CD14-positive monocyte (primary cell): ENCODE measurements around the gene DMXL2. TPM values are rescaled to one million over a fixed set of nuclear protein-coding genes. Genes with fewer than 3 reads are reported as not detected.
A peak's percentile ranks its signal among the peaks of the same experiment; 100 is the strongest.

ENCODE experiments used
- DNase-seq, 3 donors: peaks; one replicate each; pipeline ENCODE4 v3.0.0-alpha.2; 2011 to 2022
- H2AFZ ChIP-seq: 2 replicates; pipeline ENCODE4 v1.6.0; 2012; ENCODE audit warnings: mild to moderate bottlenecking, low read depth, low read length, inconsistent platforms; ENCODE audit not compliant: insufficient read depth, poor library complexity, severe bottlenecking
- H3K27ac ChIP-seq, 2 donors: 1 replicate in 1 of 2; 2 replicates in 1 of 2; pipeline ENCODE4 v1.5.1; 2012 to 2013; ENCODE audit warnings: low read length in 2 of 2, control low read depth in 1 of 2, inconsistent platforms in 1 of 2, low read depth in 1 of 2, mild to moderate bottlenecking in 1 of 2
- H3K27me3 ChIP-seq, 2 donors: one replicate each; pipeline versions ENCODE4 v1.6.0 to v1.6.1; 2011 to 2013; ENCODE audit warnings: low read length in 2 of 2; ENCODE audit not compliant: control insufficient read depth in 2 of 2, insufficient read depth in 2 of 2
- H3K36me3 ChIP-seq, 2 donors: replicated peaks in 1 of 2; 1 replicate in 1 of 2; 2 replicates in 1 of 2; pipeline versions ENCODE4 v1.5.1 to v1.6.1; 2012 to 2013; ENCODE audit warnings: low read length in 2 of 2, control low read depth in 1 of 2, inconsistent platforms in 1 of 2, mild to moderate bottlenecking in 1 of 2; ENCODE audit not compliant: insufficient read depth in 2 of 2, control insufficient read depth in 1 of 2
- H3K4me1 ChIP-seq, 2 donors: 1 replicate in 1 of 2; 2 replicates in 1 of 2; pipeline versions ENCODE4 v1.5.1 to v1.6.1; 2012 to 2013; ENCODE audit warnings: low read length in 2 of 2, control low read depth in 1 of 2, inconsistent platforms in 1 of 2, mild to moderate bottlenecking in 1 of 2, moderate library complexity in 1 of 2; ENCODE audit not compliant: insufficient read depth in 2 of 2, control insufficient read depth in 1 of 2
- H3K4me2 ChIP-seq: replicated peaks from 2 replicates; pipeline ENCODE3; 2012; ENCODE audit warnings: low read length, moderate library complexity, mild to moderate bottlenecking; ENCODE audit not compliant: poor library complexity, severe bottlenecking; ENCODE audit errors: extremely low read depth
- H3K4me3 ChIP-seq, 3 experiments: fragments of 200-600 bp in 1 of 3; sonication (generic) in 1 of 3; replicated peaks in 1 of 3; 1 replicate in 2 of 3; 2 replicates in 1 of 3; pipeline ENCODE4 v1.5.1; 2011 to 2013; ENCODE audit warnings: low read length in 3 of 3, mild to moderate bottlenecking in 3 of 3, control low read depth in 2 of 3, low read depth in 2 of 3, inconsistent platforms in 1 of 3, moderate library complexity in 1 of 3
- H3K79me2 ChIP-seq: 2 replicates; pipeline ENCODE4 v1.6.0; 2012; ENCODE audit warnings: mild to moderate bottlenecking, control low read depth, inconsistent platforms, low read length, moderate library complexity; ENCODE audit not compliant: insufficient read depth
- H3K9ac ChIP-seq: 2 replicates; pipeline ENCODE4 v1.6.0; 2017; ENCODE audit warnings: low read length, mild to moderate bottlenecking; ENCODE audit not compliant: insufficient read depth, poor library complexity, severe bottlenecking
- H3K9me3 ChIP-seq, 2 donors: replicated peaks in 1 of 2; 1 replicate in 1 of 2; 2 replicates in 1 of 2; pipeline versions ENCODE4 v1.5.1 to v1.6.1; 2012 to 2013; ENCODE audit warnings: low read length in 2 of 2, control low read depth in 1 of 2; ENCODE audit not compliant: control insufficient read depth in 1 of 2, insufficient read depth in 1 of 2
- H4K20me1 ChIP-seq: 2 replicates; pipeline ENCODE4 v1.6.0; 2012; ENCODE audit warnings: mild to moderate bottlenecking, low read length, control low read depth, moderate library complexity; ENCODE audit not compliant: insufficient read depth
- H3K27ac Mint-ChIP-seq, 7 donors: one replicate each; pipeline ENCODE4 v1.8.0; 2020; ENCODE audit warnings: mild to moderate bottlenecking in 7 of 7, mixed read lengths in 7 of 7, moderate library complexity in 6 of 7, inconsistent platforms in 2 of 7
- H3K27me3 Mint-ChIP-seq, 3 donors: one replicate each; pipeline ENCODE4 v1.8.0; 2021 to 2022; ENCODE audit warnings: low read depth in 3 of 3, mild to moderate bottlenecking in 3 of 3, mixed read lengths in 3 of 3, moderate library complexity in 3 of 3, inconsistent platforms in 1 of 3
- H3K36me3 Mint-ChIP-seq, 2 donors: one replicate each; pipeline ENCODE4 v1.8.0; 2020; ENCODE audit warnings: mixed read lengths in 2 of 2, inconsistent platforms in 1 of 2, mild to moderate bottlenecking in 1 of 2
- H3K4me1 Mint-ChIP-seq: one replicate; pipeline ENCODE4 v1.8.0; 2020; ENCODE audit warnings: mild to moderate bottlenecking, mixed read lengths
- H3K4me3 Mint-ChIP-seq, 2 donors: one replicate each; pipeline ENCODE4 v1.8.0; 2020; ENCODE audit warnings: mild to moderate bottlenecking in 2 of 2, mixed read lengths in 2 of 2, moderate library complexity in 1 of 2
- H3K9me3 Mint-ChIP-seq, 7 donors: one replicate each; pipeline ENCODE4 v1.8.0; 2020 to 2022; ENCODE audit warnings: mixed read lengths in 7 of 7, mild to moderate bottlenecking in 6 of 7, moderate library complexity in 6 of 7, inconsistent platforms in 2 of 7
- WGBS: methylation state at CpG from one replicate; pipeline ENCODE4 v1.1.5; 2013; ENCODE audit warnings: missing lambda C conversion rate; ENCODE audit not compliant: insufficient coverage; 5-methylcytosine and 5-hydroxymethylcytosine counted together
- intact Hi-C, 2 donors: fragments of 100-400 bp; cut with micrococcal nuclease; formaldehyde crosslinking; loops; one replicate each; pipeline versions ENCODE4 v1.15.0 to v1.15.1; 2023
- polyA plus RNA-seq, 3 donors: library from polyadenylated mRNA; depleted of rRNA in 1 of 3; unstranded in 2 of 3; stranded (reverse) in 1 of 3; fragments of 300-500 nt in 2 of 3; fragments of >200 nt in 1 of 3; fragmentation: Illumina TruSeq in 2 of 3; gene quantifications; 1 replicate in 2 of 3; 2 replicates in 1 of 3; pipeline ENCODE4 v1.2.3, GENCODE V29; 2012 to 2021
- TF ChIP-seq, protein P1 (sequence below): fragments of 200-600 bp; IDR thresholded peaks from one replicate; pipeline ENCODE4 v1.8.0; 2022; ENCODE audit warnings: antibody characterized with exemption, mild to moderate bottlenecking

Gene DMXL2
- polyA plus RNA-seq, 3 donors = 29.1 to 449 (median 45.5) TPM

DNA sequence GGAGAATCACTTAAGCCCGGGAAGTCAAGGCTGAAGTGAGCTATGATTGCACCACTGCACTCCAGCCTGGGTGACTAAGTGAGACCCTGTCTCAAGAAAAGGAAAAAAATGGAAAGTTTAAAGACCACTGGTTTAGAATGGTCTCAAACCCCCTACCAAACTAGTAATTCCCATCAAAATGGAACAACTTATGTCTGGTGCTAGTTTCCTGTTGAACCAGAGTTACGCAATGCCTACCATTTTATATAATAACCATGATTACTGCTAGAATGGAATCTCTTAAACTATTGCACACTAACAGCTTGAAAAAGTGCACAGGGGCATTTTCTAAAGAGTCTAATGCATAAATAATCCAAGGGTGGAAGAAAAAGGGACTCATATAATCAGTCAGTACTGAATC is 43.6 kb downstream of the DMXL2 start:
- H3K36me3 ChIP-seq = peaks cover 4 to 5% of the 10 kb centered on the region in 2 donors
- peaks cover 0 to 1% (median 0%) of the 10 kb centered on the region in 3 donors for H3K27me3 Mint-ChIP-seq

DNA sequence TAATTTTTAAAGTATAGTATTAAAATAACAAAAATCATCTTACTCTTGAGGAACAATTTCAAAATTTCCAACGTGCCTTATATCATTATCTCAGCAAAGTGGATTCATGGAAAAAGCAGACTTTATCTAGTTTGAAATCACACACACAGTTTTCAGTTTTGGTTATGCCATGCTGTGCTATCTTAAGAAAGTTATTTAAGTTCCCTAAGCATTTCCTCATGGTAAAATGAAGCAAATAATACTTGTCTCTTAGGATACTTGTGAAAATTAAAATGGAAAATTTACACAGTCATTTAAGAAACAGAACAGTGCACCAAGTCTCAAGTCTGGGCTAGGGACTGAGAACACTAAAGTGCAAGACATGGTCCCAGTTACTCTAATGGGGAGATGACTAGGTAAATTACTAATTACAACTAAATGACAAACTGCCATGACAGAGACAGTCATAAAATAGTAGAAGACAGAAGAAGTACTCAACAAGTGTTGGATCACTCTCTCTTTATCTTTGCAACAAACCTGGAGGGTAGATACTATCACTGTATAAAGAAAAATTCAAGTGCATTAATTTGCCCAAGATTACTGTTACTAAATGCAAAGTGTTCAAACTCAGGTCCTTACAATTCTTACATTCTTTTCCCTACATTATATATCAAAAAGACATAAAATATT is 44.8 kb downstream of the DMXL2 start:
- Mint-ChIP-seq H3K9me3 (peaks cover 0 to 3% (median 0%) of the 10 kb centered on the region in 7 donors), H3K36me3 (peaks cover 22 to 28% of the 10 kb centered on the region in 2 donors), H3K4me3 (peak overlapping the region in 1 of 2 donors; percentile 76), H3K27me3 (peaks cover 0 to 1% (median 0%) of the 10 kb centered on the region in 3 donors), H3K27ac (peak overlapping the region; percentile 98 to 100 (median 99)), H3K4me1 (peaks cover 75% of the 10 kb centered on the region)
- no peaks in the 10 kb centered on the region for H3K27me3 ChIP-seq
- H3K36me3 ChIP-seq = peaks cover 5% of the 10 kb centered on the region in 2 donors
- peaks cover 68 to 90% of the 10 kb centered on the region in 2 donors for H3K4me1 ChIP-seq
- peak overlapping the region; percentile 11 to 68 (median 20) for H3K4me3 ChIP-seq
- no peak overlapping the region for H2AFZ ChIP-seq
- no peaks in the 10 kb centered on the region for H3K9me3 ChIP-seq
- peak; percentile 40 to 56 (median 48) for DNase-seq
- H3K27ac ChIP-seq = peak overlapping the region; percentile 93 to 97
- peaks cover 96% of the 10 kb centered on the region for H3K79me2 ChIP-seq
- peak overlapping the region; percentile 77 for H3K4me2 ChIP-seq
- no peaks in the 10 kb centered on the region for H4K20me1 ChIP-seq
- intact Hi-C loops = no loop called here
- TF ChIP-seq, protein P1, sequence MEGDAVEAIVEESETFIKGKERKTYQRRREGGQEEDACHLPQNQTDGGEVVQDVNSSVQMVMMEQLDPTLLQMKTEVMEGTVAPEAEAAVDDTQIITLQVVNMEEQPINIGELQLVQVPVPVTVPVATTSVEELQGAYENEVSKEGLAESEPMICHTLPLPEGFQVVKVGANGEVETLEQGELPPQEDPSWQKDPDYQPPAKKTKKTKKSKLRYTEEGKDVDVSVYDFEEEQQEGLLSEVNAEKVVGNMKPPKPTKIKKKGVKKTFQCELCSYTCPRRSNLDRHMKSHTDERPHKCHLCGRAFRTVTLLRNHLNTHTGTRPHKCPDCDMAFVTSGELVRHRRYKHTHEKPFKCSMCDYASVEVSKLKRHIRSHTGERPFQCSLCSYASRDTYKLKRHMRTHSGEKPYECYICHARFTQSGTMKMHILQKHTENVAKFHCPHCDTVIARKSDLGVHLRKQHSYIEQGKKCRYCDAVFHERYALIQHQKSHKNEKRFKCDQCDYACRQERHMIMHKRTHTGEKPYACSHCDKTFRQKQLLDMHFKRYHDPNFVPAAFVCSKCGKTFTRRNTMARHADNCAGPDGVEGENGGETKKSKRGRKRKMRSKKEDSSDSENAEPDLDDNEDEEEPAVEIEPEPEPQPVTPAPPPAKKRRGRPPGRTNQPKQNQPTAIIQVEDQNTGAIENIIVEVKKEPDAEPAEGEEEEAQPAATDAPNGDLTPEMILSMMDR = no peak
- peak overlapping the region; percentile 65 for H3K9ac ChIP-seq
- no CpG with 5 or more reads among the region's 1 CpG for WGBS

More for the DNA sequence above, 43.6 kb downstream of the DMXL2 start:
- H3K79me2 ChIP-seq = peaks cover 86% of the 10 kb centered on the region
- peak overlapping the region; percentile 98 to 100 (median 99) for H3K27ac Mint-ChIP-seq
- H2AFZ ChIP-seq = no peak overlapping the region
- intact Hi-C loops = no loop called here
- DNase-seq = peak in 1 of 3 donors; percentile 19
- 40% methylated on average over 1 of the region's 2 CpGs for WGBS
- peak overlapping the region; percentile 50 to 97 for H3K27ac ChIP-seq
- no peak overlapping the region for H3K4me3 Mint-ChIP-seq
- H3K9me3 ChIP-seq = no peaks in the 10 kb centered on the region
- TF ChIP-seq, protein P1 = no peak
- H3K9ac ChIP-seq = no peak overlapping the region
- no peaks in the 10 kb centered on the region for H3K27me3 ChIP-seq
- H3K4me3 ChIP-seq = peak overlapping the region in 1 of 3 experiments; percentile 68
- H3K9me3 Mint-ChIP-seq = peaks cover 0 to 3% (median 0%) of the 10 kb centered on the region in 7 donors
- H3K36me3 Mint-ChIP-seq = peaks cover 13 to 19% of the 10 kb centered on the region in 2 donors
- H3K4me2 ChIP-seq = no peak overlapping the region
- peaks cover 70% of the 10 kb centered on the region for H3K4me1 Mint-ChIP-seq
- H4K20me1 ChIP-seq = no peaks in the 10 kb centered on the region
- H3K4me1 ChIP-seq = peaks cover 68 to 88% of the 10 kb centered on the region in 2 donors
